Neural crest cell (in vitro differentiated cells): ENCODE data around the gene SMCO1. TPM values are rescaled to one million over a fixed set of nuclear protein-coding genes. Genes with fewer than 3 reads are reported as not detected.
"Not testable (repeated sequence)": the region's sequence is repeated elsewhere in the genome, so short reads cannot be mapped to it uniquely, and the experiment has no call there.

ENCODE experiments used
- DNase-seq: peaks from one replicate; pipeline ENCODE4 v3.0.0; 2021; ENCODE audit warnings: low read depth, mixed read lengths, low spot score
- H3K27ac Mint-ChIP-seq: one replicate; pipeline ENCODE4 v1.8.0; 2021; ENCODE audit warnings: mild to moderate bottlenecking, mixed read lengths; ENCODE audit not compliant: unreplicated experiment
- H3K27me3 Mint-ChIP-seq: 2 replicates; pipeline ENCODE4 v1.8.0; 2021; ENCODE audit warnings: low read depth, mild to moderate bottlenecking, mixed read lengths
- H3K36me3 Mint-ChIP-seq: 2 replicates; pipeline ENCODE4 v1.8.0; 2021; ENCODE audit warnings: low read depth, mild to moderate bottlenecking, mixed read lengths
- H3K4me1 Mint-ChIP-seq: 2 replicates; pipeline ENCODE4 v1.8.0; 2021; ENCODE audit warnings: mixed read lengths
- H3K4me3 Mint-ChIP-seq: one replicate; pipeline ENCODE4 v1.8.0; 2021; ENCODE audit warnings: mild to moderate bottlenecking, mixed read lengths
- H3K9me3 Mint-ChIP-seq: 2 replicates; pipeline ENCODE4 v1.8.0; 2021; ENCODE audit warnings: mixed read lengths
- CTCF ChIP-seq: fragments of 200-600 bp; sonication (generic); conservative IDR thresholded peaks from 2 replicates; pipeline ENCODE4 v1.5.0; 2021; ENCODE audit warnings: antibody characterized with exemption, mild to moderate bottlenecking
- total RNA-seq: library from RNA; stranded (reverse); gene quantifications from 2 replicates; pipeline ENCODE4 v1.2.1, GENCODE V29; 2021

SMCO1 gene
- total RNA-seq, 1 donor from 2014 or later = not detected

DNA sequence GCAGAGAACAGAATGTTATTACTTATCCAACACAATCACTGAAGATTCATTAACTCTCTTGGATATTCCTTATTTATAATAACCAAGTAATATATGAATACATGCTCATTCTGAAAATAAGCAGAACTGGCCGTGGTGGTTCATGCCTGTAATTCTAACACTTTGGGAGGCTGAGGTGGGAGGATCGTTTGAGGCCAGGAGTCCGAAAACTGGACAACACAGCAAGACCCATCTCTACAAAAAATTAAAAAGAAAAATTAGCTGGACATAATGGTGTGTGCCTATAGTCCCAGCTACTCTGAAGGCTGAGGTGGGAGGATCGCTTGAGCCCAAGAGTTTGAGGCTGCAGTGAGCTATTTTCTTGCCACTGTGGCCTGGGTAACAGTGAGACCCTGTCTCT, 37.5 kb downstream of the SMCO1 start:
- Mint-ChIP-seq H3K4me3 (no peak overlapping the region), H3K9me3 (no peaks in the 10 kb centered on the region), H3K36me3 (peaks cover 24% of the 10 kb centered on the region), H3K4me1 (no peaks in the 10 kb centered on the region), H3K27ac (no peak overlapping the region), H3K27me3 (no peaks in the 10 kb centered on the region)
- no peak for TF ChIP-seq CTCF
- no peak for DNase-seq

DNA sequence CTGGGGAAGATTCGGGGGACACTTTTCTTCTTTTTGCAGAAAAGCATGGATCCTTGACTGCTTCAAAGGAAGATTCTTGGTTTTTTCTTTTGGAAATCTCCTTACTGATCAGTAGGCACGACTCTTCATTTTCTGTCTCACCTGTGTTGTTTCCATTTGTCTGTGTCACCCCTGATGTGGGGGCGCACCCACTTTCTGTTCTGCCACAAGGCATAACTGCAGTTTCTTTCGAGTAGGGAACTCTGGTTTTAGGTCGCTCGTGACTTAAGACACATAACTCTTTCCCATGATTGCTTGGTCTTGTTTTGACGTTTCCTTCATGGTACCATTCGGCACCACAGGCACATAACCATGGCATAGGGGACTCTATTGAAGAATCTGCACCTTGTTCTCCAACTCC, 42.9 kb downstream of the SMCO1 start:
- DNase-seq = no peak
- Mint-ChIP-seq H3K36me3 (peaks cover 15% of the 10 kb centered on the region), H3K9me3 (no peaks in the 10 kb centered on the region), H3K4me3 (no peak overlapping the region), H3K27ac (no peak overlapping the region), H3K27me3 (no peaks in the 10 kb centered on the region), H3K4me1 (no peaks in the 10 kb centered on the region)
- TF ChIP-seq CTCF = no peak

- Mint-ChIP-seq H3K27me3 (no peaks in the 10 kb centered on the region), H3K4me3 (no peak overlapping the region), H3K36me3 (peaks cover 12% of the 10 kb centered on the region), H3K27ac (no peak overlapping the region), H3K9me3 (no peaks in the 10 kb centered on the region), H3K4me1 (no peaks in the 10 kb centered on the region)
- TF ChIP-seq CTCF = no peak
- no peak for DNase-seq
Measured at GRCh38 chr3:196471551-196471950, 43.6 kb downstream of the SMCO1 start.

DNA sequence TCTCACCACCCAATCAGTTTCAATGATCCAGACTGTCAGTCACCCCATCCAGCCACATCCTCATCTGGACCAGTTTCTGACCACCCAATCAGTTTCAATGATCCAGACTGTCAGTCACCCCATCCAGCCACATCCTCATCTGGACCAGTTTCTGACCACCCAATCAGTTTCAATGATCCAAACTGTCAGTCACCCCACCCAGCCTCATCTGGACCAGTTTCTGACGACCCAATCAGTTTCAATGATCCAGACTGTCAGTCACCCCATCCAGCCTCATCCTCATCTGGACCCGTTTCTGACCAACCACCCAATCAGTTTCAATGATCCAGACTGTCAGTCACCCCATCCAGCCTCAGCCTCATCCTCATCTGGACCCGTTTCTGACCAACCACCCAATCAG, 45.0 kb downstream of the SMCO1 start:
- not testable (repeated sequence) for H3K27ac Mint-ChIP-seq, H3K9me3 Mint-ChIP-seq, DNase-seq, H3K27me3 Mint-ChIP-seq, H3K4me3 Mint-ChIP-seq, H3K4me1 Mint-ChIP-seq
- H3K36me3 Mint-ChIP-seq = peaks cover 11% of the 10 kb centered on the region

DNA sequence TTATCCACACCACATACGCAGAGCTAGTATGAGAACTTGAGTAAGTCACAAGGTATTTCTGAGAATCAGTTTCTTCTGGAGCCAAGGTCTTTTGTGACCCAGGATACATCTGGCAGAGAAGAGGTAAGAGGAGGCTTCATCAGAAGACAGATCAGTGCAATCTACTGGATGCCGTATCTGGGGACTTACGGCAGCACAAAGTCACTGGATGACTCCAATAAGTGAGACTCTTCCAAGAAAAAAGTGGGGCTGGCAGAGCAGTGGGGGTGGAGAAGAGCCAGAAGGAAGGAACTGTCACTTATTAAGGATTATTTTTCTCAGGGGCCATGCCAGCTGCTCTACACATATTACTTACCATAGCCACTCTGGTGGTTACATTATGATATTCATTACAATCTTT, 51.3 kb downstream of the SMCO1 start:
- Mint-ChIP-seq H3K27ac (no peak overlapping the region), H3K9me3 (peaks cover 7% of the 10 kb centered on the region), H3K27me3 (no peaks in the 10 kb centered on the region)

GRCh38 chr3:196463478-196463756, 51.7 kb downstream of the SMCO1 start:
- H3K4me3 Mint-ChIP-seq = no peak overlapping the region
- H3K4me1 Mint-ChIP-seq = no peaks in the 10 kb centered on the region

More for the DNA sequence above, 51.3 kb downstream of the SMCO1 start:
- no peak for TF ChIP-seq CTCF
- H3K36me3 Mint-ChIP-seq = peaks cover 16% of the 10 kb centered on the region
- no peak for DNase-seq
- H3K4me3 Mint-ChIP-seq = no peak overlapping the region
- no peaks in the 10 kb centered on the region for H3K4me1 Mint-ChIP-seq

DNA sequence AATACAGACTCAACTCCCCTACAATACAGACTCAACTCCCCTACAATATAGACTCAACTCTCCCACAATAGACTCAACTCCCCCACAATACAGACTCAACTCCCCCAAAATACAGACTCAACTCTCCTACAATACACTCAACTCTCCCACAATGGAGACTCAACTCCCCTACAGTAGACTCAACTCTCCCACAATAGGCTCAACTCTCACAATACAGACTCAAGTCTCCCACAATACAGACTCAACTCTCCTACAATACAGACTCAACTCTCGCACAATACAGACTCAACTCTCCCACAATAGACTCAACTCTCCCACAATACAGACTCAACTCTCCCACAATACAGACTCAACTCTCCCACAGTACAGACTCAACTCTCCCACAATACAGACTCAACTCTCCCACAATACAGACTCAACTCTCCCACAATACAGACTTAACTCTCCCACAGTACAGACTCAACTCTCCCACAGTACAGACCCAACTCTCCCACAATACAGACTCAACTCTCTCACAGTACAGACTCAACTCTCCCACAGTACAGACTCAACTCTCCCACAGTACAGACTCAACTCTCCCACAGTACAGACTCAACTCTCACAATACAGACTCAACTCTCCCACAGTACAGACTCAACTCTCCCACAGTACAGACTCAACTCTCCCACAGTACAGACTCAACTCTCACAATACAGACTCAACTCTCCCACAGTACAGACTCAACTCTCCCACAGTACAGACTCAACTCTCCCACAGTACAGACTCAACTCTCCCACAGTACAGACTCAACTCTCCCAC, 52.3 kb downstream of the SMCO1 start:
- not testable (repeated sequence) for DNase-seq, H3K4me1 Mint-ChIP-seq, H3K27me3 Mint-ChIP-seq, H3K4me3 Mint-ChIP-seq, H3K27ac Mint-ChIP-seq, H3K9me3 Mint-ChIP-seq
- peaks cover 15% of the 10 kb centered on the region for H3K36me3 Mint-ChIP-seq

More at GRCh38 chr3:196463478-196463756, 51.7 kb downstream of the SMCO1 start:
- peaks cover 16% of the 10 kb centered on the region for H3K36me3 Mint-ChIP-seq
- H3K27ac Mint-ChIP-seq = no peak overlapping the region
- no peak for TF ChIP-seq CTCF
- H3K27me3 Mint-ChIP-seq = no peaks in the 10 kb centered on the region
- peaks cover 7% of the 10 kb centered on the region for H3K9me3 Mint-ChIP-seq
- no peak for DNase-seq
